Middle frontal gyrus (tissue), 1 donor: ENCODE data around the gene ADD1.

Source experiments
- DNase-seq: peaks from one replicate; pipeline ENCODE4 v3.0.0-alpha.2; 2015; ENCODE audit warnings: low spot score; ENCODE audit errors: extremely low spot score

ADD1 gene

DNA sequence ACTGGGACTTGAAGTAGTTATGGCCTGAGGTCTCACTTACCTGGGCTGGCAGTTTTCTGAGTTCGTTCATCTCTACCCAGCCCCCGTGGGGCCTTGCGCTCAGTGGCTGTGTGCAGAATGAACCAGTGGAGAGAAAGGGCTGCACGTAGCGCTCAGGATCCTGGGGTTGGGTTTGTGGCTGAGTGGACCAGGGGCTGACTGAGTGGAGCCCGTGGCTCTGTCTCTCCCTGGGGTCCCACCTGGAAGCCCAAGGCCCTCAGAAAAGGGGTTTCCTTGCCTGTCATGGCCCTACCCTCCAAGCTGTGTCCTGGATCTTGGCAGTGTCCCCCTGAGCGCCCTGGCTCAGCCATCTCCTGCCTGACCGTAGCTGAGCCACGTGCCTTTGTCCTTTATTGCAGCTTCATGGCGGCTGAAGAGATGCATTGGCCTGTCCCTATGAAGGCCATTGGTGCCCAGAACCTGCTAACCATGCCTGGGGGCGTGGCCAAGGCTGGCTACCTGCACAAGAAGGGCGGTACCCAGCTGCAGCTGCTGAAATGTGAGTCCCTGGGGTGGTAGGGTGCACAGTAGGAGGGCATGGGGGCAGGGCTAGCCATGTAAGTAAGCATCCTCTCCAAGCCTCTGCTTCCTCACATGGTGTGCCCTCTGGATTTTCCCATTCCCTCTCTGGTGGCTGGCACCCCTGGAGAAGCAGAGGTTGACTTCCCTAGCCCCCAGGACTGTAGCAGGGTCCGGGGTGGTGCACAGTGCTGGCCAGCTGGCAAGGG lies 23.2 kb upstream of the ADD1 start:
- no peak for DNase-seq

DNA sequence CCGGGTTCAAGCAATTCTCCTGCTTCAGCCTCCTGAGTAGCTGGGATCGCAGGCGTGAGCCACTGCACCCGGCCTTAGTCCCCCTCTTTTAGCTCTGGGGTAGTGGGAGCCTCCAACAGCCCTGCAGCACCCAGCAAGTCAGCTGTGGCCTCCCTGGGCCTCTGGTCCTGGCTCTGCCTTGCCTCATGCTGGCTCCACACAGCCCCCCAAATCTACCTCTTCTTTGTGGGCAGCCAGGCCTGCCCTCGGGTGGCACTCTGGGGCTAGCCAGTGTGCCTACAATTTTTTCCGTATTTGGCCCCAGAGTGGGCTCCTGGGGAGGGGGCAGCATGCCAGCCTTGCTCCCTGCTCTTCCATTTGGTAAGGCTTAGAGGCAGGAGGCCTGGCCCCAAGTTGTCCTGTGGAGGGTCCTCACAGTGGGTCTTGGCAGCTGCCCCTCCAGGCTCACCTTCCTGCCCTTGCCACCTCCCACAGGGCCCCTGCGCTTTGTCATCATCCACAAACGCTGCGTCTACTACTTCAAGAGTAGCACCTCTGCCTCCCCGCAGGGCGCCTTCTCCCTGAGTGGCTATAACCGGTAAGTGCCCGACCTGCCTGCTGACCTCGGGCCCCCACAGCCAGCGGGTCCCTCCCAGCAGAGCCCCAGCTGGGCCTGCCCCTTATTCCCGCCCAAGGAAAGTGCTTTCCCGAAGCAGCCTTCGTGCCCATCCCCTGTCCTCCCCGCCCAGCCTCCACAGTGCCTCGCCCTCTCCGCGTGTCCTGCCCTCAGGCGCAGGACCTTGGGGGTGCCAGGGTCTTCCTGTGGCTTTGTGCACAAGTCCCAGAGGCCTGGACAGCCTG lies 21.0 kb upstream of the ADD1 start:
- no peak for DNase-seq

DNA sequence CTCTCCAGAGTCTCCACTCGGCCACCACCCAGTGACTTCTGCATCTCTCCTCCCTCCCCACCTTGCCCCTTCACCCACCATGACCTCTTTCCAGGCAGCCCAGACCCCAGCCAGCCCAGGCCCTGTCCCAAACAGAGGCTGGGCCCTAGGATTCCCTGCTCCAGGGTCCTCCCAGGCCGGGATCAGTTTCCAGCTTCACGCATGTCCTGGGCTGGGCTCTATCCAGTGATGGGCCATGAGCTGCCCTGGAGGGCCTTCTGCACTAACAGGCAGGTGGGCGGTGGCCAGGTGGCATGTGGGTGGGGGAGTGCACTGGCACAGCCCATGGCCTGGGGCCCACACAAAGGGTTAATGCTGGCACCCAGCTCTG lies 20.4 kb upstream of the ADD1 start:
- no peak for DNase-seq

DNA sequence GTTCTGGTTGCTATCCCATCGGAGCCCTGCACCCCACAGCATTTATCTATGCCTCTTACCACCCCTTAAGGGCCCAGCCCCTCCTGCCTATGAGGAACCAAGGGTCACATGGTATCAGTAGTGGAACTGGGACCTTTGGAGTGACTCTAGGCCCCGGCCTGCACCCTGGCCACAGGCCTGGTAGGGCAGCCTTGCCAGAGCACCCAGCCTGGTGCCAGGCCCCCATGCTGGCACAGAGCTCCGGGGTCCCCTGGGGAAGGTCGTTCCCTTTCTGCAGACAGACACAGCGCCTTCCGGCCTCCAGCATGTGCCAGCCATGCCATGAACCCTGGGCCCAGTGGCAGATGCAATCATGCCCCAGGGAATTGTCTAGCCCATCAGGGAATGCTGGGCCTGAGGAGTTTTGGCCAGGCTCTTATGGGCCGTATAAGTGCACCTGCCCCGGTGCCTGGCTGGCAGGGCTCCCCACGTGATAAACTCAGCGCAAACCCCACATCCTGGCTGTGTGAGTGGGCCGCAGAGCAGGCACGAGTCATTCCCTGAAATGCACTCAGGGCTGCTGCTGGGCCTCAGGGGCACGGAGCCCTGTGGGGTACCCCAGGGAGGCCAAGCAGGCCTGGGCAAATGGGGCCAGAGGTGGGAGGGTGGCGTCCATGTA lies 19.8 kb upstream of the ADD1 start:
- DNase-seq = no peak

DNA sequence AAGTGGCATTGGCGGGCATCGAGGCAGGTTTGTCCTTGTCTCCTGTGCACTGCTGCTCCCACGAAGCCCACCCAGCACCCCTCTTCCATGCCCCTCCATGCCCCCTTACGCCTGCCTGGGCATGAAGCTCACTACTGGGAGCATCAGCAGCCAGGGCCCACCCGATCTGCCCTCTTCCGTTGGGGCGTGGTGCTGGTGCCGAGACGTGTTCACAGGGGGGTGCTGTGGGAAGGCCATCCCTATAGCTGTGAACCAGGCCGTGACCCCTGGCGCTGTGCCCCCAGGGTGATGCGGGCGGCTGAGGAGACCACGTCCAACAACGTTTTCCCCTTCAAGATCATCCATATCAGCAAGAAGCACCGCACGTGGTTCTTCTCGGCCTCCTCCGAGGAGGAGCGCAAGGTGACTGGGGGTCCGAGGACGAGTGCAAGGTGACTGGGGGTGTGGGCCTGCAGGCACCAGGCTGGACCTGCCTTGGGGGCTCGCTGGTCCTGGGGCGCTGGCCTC lies 19.3 kb upstream of the ADD1 start:
- DNase-seq = no peak

DNA sequence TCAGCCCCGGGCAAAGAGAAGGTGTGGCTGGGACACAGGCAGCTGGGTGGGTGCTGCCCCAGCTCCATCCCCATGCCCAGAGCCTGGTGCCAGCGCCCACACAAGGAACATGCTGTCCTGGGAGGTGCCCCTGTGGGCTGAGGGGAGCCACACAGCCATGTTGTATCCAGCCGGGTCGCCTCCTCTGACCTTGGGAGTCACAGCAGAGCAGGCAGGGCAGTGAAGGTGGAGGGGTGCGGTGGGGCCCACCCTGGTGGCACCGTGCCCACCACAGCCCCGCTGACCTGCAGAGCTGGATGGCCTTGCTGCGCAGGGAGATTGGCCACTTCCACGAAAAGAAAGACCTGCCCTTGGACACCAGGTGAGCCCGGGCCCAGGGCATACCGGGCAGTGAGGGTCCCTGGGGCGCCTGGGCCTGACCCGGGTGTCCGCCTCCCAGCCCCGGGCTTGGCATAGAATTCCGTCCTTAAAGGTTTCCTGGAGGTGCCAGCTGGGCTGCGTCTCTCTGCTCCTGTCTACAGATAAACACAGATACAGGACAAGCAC lies 18.7 kb upstream of the ADD1 start:
- no peak for DNase-seq

DNA sequence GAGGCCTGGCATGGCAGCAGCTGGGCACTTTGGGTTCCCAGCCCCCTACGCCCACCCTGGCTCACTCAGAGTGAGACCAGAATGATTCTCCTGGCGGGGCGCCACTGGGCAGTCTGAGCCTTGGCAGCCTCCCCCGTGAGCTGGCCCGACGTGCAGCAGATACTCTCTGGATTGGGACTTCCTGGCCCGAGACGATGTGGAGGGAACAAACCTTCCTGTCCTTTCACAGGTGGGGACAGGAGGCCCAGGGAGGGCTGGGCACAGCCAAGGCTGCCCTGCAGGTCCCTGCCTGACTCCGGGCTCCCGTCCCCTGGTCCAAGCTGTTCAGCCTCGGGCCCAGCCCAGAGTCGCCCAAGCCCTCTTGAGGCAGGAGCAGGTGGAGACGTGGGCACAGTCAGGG lies 17.9 kb upstream of the ADD1 start:
- DNase-seq = no peak

DNA sequence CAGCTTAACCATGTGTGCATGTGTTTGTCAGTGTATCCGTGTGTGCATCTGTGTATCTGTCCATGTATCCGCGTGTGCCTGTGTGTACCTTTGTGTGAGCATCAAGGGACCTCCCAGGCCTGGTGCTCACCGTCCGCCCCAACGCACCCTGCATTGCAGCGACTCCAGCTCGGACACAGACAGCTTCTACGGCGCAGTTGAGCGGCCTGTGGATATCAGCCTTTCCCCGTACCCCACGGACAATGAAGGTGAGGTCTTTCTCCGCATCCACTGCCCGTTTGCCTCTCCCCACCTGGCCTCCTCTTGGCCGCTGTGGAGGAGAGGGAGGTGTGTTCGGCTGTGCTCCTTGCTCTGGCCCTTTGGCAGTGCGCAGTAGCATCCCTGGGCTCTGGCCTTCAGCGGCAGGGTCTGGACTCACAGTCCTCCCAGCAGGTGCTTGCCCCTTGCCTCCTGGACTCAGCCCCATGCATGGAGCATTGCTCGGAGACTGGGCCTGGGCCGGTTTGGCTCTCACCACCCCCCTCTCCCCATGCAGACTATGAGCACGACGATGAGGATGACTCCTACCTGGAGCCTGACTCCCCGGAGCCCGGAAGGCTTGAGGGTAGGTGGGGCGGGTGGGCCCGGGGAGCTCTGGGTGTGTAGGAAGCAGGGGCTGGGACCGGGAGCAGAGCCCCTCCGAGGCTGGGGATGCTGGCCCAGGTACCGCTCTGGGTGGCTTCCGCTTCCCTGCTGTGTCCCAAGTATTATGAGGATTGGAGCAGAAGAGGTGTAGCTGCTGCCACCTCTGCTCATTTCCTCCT lies 16.4 kb upstream of the ADD1 start:
- no peak for DNase-seq

DNA sequence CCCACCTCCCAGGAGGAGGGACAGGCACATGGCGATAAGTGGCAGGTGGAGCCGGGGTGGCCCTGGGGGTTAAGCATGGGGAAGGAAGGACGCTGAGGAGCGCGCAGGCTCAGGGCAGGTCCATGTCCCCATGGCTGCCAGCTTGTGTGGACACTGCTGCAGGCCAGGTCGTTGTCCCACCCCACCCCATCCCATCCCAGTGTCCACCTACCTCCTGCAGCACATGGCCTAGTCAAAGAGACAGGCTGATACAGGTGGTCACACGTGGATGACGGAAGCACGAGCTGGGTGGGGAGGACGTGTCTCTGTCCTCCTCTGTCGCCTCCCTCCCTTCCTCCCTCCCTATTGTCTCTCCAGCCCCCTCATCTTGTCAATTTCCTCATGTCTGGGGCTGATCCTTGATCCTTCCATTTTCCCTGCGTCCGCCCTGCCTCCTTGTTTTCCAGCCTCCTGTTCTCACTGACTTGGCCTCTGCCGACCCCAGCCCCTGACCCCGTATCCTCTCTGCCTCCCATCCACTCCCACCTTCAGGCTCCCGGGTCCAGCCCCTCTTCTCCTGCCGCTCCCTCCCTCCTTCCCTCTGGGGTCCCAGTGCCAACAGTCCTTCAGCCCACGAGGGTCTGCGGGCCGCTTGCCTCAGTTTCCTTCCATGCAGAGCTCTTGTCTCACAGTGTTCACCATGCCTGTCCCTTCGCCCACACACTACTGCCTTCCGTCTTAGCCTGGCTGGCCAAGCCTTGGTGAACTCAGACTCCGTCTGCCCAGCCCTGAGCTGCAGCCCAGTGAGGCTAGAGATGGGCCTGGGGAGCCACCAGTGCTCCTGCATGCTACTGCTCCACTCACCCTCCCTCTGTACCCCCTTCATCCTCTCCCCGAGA lies 15.5 kb upstream of the ADD1 start:
- DNase-seq = no peak

DNA sequence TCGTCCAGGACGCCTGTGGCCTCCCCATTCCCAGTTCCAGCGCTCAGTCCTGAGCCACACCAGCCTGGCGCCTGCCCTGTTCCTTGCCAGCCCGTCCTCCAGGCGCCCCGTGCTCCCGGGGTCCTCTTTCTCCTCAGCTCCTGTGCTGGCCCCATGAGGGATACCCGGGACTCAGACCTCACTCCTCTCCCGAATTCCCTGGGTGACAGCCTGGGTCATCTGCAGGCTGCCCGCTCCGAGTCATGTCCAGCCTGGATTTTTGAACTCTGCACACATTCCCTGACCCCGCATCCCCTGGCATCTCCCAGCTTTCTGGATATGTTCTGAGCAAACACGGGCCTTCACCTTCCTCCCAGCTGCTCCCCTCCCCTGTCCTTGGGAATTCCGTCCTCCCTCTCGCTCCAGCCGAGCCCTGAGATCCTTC lies 14.9 kb upstream of the ADD1 start:
- DNase-seq = no peak

DNA sequence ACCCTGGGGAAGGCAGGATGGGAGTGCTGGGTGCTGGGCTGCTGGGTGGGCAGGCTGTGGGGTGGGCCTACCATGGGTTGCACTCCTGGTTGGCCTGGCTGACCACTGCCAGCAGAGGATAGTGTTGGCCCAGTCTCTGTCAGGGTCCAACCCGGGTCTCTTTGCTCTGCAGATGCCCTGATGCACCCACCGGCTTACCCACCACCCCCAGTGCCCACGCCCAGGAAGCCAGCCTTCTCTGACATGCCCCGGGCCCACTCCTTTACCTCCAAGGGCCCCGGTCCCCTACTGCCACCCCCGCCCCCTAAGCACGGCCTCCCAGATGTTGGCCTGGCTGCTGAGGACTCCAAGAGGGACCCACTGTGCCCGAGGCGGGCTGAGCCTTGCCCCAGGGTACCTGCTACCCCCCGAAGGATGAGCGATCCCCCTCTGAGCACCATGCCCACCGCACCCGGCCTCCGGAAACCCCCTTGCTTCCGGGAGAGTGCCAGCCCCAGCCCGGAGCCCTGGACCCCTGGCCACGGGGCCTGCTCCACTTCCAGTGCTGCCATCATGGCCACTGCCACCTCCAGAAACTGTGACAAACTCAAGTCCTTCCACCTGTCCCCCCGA lies 14.2 kb upstream of the ADD1 start:
- DNase-seq = no peak

DNA sequence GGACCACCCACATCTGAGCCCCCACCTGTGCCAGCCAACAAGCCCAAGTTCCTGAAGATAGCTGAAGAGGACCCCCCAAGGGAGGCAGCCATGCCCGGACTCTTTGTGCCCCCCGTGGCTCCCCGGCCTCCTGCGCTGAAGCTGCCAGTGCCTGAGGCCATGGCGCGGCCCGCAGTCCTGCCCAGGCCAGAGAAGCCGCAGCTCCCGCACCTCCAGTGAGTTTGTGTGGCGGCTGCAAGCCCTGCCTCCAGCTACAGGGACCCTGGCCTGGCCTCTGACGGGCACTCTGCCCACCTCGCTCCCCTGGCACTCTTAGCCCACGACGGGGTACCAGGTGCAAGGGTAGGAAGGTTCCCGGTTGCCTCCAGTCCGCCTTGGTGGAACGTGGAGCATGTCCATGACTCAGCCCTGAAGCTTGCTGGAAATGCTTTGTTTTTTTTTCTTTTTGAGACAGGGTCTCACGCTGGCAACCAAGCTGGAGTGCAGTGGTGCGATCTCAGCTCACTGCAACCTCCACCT lies 13.7 kb upstream of the ADD1 start:
- no peak for DNase-seq

DNA sequence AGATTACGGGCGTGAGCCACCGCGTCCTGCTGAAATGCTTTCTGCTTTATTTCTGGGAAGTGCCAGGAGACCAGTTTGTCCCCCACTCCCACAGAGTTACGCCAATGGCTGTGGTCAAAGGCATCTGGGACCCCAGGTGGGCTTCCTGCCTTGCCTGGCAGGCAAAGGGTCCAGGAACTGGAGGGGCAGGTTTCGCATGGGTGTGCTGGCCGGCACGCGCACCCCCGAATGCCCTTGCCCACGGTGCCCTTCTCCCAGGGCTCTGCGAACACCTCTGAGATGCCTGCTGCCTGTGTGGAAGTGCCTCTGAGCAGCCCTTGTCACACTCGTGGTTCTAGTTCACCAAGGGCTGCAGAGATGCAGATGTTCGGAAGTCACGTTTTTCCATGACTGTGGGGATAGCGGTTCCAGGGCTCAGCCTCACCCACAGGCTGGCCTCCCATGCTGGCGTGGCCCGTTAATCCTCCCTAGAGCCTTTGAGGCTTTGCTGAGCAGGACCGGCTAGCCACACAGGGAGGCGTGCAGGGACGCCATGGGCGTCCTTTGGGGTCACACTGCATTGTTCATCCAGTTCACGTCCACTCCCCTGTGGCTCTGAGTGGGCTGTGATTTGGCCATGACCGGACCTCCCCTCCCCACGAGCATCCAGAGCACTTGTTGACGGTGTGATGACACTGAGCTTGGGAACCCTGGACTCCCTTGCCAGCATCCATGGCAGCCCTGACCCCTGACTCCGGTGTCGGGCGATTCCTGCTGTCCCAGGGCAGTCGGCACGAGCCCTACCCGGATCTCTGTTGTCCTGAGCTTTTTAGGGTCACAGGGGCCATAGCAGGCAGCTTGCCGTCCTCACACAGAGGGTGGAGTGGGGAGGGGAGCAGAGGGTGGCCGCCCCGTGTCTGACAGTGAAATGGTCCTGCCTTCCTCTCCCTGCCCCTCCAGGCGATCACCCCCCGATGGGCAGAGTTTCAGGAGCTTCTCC lies 12.7 kb upstream of the ADD1 start:
- no peak for DNase-seq

DNA sequence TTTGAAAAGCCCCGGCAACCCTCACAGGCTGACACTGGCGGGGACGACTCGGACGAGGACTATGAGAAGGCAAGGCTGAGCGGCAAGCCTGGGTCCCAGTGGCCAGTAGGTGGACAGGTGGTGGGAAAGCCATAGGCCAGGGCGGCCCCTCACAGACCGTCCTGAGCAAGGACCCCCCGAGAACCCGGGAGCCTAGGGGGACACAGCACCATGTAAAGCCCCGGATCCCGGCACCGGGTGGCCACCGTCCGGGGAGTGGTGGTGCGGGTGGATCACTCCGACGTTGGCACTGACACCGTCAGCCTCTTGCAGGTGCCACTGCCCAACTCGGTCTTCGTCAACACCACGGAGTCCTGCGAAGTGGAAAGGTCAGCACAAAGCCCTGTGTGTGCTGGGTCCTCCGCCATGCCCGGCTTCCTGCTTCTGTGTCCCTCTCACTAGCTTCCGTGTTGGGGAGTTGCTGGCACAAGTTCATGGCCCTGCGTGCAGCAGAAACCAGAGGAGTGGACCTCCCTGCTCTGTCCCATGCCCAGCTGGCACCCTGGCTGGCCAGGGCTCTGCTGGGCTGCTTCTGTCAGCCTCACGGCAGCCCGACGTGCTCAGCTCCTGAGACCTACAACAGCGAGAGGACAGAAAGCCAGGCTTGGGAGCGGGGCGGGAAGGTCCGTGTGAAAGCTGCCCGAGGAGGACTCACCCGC lies 11.9 kb upstream of the ADD1 start:
- no peak for DNase-seq

DNA sequence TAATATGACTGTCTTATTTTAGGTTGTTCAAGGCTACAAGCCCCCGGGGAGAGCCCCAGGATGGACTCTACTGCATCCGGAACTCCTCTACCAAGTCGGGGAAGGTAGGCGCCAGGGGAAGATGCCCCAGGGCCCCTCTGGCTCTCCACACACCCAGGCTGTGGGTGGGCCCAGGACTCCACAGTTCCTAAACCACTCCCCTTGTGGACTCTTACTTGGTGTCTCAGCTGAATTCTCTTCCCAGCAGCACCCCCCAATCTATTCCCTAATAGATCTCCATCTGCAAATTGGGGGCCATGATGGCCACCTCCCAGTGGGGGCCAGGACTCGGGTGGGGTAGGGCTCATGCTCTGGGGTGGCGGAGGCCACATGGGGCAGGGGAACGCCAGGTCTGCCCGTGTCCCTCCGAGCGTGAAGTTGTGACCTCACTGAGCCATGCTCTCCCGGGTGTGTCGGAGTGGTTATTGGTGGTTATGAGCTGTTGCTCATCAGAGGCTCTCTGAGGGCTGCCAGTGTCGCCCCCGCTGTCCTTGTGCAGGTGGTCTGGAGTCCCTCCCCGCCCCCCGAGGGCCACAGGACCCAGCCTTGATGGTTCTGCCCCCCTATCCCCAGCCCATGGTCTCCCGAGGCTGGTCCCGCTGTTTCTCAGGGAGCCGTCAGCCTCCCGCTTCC lies 11.2 kb upstream of the ADD1 start:
- DNase-seq = no peak

DNA sequence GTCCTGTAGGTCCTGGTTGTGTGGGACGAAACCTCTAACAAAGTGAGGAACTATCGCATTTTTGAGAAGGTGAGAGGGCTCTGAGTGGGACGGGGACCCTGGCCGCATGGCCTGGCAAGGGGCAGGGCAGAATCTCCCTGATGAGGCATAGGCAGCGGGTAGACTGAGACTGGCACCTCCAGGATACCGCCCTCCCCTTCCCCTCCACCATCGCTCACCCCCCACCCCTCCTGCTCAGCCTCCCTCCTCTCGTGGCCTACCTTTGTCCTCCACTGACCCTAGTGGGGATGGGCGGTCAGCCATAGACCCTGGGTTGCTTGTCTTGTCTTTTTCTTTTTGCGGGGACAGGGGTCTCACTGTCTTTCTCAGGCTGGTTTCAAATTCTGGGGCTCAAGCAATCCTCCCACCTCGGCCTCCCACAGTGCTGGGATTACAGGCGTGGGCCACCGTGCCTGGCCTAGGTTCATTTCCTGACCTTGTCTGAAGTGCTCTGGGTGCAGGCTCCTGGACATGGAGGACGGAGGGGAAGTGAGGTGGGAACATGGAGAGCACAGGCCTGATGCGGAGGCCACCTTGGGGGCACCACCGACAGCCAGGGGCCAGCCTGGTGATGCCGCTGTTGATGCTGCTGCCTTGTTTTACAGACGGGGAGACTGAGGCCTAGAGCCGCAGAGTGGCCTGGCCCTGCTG lies 10.5 kb upstream of the ADD1 start:
- DNase-seq = no peak

DNA sequence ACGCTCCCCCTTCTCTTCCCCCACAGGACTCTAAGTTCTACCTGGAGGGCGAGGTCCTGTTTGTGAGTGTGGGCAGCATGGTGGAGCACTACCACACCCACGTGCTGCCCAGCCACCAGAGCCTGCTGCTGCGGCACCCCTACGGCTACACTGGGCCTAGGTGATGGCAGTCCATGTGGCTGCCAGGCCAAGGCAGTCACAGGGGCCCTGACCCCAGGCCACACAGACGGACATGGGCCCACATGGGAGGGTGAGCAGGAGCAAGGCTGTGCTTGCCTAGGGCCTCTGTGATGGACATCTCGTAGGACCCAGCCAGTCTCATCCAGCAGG lies 10.0 kb upstream of the ADD1 start:
- no peak for DNase-seq
